ENCODE data around the gene RXRA. TPM values are rescaled to one million over a fixed set of nuclear protein-coding genes. Genes with fewer than 3 reads are reported as not detected.

The RXRA gene
- total RNA-seq, 1 donor from 2014 or later = 78.1 TPM

DNA sequence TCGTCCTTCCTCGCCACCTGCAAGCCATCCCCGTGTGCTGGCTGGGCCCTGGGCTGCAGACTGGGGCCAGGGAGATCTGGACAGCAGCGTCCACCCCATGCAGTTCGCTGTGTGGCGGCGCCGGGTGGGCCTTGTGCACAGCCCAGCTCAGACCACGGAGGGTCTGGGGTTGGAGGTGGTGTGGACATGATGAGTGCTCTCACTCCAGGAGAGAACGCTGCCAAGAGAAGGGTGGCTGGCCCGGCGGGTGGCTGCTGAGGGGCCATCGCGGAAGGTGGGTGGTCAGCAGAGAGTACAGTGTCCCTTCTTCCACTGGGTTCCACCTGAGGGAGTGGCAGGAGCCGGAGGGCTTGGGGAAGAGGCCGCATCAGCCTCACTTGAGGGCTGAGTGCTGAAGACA lies 44.4 kb downstream of the RXRA start:
- ATAC-seq = no peak
- DNase-seq (ENCODE audit: low spot score) = no peak
- intact Hi-C loops (cut with DNase I) = loop anchor here (5.0 kb wide), 1 partner anchor 198 kb away; no protein-coding TSS in a partner anchor

DNA sequence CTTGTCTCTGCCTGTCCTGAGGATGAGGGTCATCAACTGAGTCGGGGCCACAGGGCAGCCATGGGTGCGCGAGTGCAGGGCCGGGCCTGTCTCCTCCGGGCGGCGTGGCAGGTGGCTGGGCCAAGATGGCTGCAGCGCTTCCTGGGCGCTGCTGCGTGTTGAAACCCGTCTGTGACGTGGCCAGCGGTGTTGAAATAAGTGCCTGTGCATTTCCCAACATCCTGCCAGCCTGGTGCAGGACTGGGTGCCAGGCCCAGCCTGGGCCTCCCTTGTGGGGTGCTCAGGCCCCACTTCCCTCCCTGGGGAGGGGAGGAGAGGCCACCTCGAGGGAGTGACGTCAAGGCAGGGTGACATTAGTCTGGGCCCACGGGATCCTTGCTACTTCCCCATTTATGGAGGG lies 45.5 kb downstream of the RXRA start:
- intact Hi-C loops (cut with DNase I) = loop anchor here (5.0 kb wide), 1 partner anchor 199 kb away; no protein-coding TSS in a partner anchor
- ATAC-seq (peak; percentile 48), DNase-seq (ENCODE audit: low spot score) (peak; percentile 86)

DNA sequence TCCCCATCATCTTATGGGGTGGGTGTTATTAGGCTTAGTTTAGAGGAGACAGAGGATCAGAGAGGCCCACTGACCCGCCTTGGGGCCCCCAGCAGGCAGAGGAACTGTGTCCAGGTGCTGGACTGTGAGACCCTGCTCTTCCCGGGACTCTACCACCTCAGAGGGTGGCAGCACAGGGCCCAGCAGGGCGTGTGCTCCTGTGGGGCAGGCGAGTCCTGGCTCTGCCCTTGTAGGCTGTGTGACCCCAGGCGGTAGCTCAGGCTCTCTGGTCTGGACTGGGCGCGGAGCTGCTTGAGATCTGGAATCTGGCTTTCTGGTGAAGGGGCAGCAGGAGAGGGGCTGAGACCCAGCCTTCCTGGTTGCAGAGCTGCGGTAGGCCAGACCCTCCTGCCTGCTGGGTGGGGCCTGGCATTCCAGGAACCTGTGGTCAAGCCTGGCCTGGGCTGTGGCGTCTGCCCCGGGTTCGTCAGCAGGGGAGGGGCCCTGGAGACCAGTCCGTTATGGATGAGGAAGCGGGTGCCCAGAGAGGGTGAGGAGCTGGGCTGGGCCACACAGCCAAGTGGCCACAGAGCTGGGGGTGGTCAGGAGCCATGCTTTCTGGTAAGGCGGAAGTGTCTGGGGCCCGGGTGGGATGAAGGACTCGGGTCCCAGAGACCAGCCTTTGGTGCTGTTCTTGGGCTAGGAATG lies 46.5 kb downstream of the RXRA start:
- no peak for ATAC-seq
- intact Hi-C loops (cut with DNase I) = loop anchor here (5.0 kb wide), 1 partner anchor 200 kb away; no protein-coding TSS in a partner anchor

DNA sequence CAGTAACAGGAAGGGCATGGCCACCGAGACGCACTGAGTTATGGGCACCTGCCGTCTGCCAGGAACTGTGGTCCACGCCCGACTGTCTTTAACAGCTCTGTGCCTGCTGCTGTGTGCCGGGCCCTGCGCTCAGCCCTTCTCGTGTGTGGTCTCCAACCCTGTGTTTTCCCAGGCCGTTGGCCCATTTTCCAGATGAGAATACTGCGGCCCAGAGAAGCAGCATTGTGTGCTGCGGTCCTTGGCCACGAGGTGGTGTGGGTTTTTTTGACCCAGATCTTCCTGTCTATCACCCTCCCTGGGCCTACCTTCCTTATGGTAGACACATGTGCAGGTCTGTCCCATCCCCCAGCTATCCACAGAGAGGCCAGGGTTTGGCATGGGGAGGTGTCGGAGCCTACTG lies 47.0 kb downstream of the RXRA start:
- no peak for DNase-seq (ENCODE audit: low spot score)
- ATAC-seq = no peak
- intact Hi-C loops (cut with DNase I) = loop anchor here (5.0 kb wide), 1 partner anchor 201 kb away; no protein-coding TSS in a partner anchor

More for the DNA sequence above, 46.5 kb downstream of the RXRA start:
- no peak for DNase-seq (ENCODE audit: low spot score)

DNA sequence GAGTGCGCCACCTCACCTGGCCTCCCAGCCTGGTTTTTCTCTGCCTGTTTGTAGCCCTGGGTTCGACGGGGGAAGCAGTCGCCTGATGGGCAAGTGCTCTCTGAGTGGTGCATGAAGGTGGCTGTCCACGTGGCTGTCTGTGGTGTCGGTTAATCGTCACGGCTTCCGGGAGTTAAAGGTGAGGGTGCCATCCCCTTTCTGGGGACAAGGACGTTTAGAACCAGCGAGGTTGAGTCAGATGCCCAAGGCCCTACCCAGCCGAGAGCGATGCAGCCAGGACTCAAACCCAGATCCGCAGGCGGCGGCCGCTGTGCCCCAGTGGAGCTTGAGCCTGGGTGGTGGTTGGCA lies 47.7 kb downstream of the RXRA start:
- intact Hi-C loops (cut with DNase I) = loop anchor here (5.0 kb wide), 1 partner anchor 202 kb away; no protein-coding TSS in a partner anchor
- DNase-seq (ENCODE audit: low spot score) (no peak), ATAC-seq (no peak)

DNA sequence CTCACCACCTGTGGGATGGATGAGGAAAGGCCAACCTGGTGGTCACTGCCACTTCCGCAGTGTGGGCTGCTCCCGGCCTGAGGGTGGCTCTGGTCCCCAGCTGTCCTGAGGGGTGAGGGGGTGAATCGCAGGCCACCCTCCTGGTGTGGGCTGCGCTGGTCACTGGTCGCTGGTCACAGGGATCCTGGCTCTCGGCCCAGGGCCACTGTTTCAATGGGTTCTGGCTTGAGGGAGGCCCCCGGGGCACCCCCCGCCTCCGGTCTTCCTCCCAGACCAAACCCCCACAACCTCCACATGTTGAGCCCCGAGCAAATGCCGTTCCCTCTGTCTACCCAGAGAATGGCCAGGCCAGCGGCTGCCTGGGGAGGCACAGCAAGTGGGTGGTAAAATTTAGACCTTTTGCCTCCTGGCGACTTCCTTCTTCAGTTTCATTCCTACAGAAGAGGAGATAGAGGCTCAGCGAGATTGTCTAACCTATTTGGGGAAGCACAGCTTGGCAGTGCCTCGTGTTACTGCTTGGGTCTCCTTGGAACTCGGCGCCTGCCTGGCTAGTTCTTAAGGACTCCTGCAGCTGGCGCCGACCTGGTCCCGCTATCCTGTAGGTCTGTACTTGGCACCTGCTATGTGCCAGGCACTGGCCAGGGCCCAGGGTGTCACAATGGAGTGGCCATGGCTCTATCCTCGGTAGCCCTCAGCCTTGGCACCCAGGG lies 48.2 kb downstream of the RXRA start:
- intact Hi-C loops (cut with DNase I) = loop anchor here (5.0 kb wide), 1 partner anchor 202 kb away; no protein-coding TSS in a partner anchor
- ATAC-seq (no peak), DNase-seq (ENCODE audit: low spot score) (no peak)

DNA sequence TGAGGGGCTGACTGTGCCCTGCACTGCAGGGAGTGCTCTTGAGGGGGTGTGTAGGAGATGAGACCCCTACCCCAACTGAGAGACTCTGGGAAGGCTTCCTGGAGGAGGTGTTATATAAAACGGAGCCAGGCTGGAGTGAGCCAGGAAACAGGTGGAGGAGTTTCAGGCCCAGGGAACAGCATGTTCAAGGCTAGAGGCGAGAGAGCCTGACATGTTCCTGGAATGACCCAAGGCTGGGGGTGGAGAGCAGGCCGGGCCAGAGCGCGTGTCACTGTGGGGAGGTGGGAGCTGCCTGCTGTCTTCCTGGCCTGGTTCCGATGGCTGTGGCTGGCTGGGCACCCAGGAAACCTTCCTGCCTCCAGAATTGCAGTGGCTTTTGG lies 48.7 kb downstream of the RXRA start:
- intact Hi-C loops (cut with DNase I) = no loop called here
- no peak for DNase-seq (ENCODE audit: low spot score)
- peak; percentile 27 for ATAC-seq

DNA sequence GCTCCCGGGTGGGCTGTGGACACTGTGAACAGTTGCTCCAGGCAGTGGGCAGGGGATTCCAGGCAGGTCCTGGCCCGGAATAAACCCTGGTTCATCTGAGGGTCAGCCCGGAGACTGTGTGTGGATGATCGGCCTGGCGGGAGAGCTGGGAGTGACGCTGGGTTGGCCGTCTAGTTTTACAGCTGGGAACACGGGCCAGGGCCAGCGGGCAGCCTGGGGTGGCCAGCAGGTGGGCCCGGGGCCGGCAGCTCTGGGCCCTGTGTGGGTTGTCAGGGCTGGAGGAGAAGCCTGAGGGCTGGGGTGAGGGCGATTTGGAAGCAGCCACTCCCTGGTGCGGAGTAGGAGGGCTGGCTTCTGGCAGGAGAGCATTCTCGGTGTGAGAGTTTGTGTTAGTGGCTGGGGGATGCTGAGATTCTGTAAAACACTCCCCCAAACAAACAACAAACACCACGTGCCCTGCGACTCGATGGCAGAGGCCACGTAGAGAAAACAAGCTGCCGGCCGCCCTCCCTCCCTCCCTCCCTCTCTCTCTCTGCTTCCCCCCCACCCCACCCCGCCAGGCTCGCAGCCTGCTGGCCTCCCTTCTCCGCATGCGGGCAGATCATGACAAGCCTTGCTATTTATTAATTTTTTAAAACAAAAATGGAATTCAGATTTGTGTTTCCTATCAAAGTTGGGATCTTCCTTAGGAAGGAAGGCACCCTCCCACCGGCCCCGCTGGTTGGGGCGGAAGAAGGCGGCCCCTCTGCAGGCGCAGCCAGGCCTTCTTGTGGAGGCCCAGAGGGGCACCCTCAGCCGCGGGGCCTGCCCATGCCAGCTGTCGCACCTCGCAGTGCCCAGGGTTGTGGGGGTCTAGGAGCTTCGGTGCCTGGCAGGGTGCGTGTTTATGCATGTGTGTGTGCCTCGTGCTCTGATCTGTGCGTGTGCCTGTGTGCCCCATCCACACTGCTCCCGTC lies 49.5 kb downstream of the RXRA start:
- peak; percentile 59 for ATAC-seq
- intact Hi-C loops (cut with DNase I) = no loop called here
- no peak for DNase-seq (ENCODE audit: low spot score)

DNA sequence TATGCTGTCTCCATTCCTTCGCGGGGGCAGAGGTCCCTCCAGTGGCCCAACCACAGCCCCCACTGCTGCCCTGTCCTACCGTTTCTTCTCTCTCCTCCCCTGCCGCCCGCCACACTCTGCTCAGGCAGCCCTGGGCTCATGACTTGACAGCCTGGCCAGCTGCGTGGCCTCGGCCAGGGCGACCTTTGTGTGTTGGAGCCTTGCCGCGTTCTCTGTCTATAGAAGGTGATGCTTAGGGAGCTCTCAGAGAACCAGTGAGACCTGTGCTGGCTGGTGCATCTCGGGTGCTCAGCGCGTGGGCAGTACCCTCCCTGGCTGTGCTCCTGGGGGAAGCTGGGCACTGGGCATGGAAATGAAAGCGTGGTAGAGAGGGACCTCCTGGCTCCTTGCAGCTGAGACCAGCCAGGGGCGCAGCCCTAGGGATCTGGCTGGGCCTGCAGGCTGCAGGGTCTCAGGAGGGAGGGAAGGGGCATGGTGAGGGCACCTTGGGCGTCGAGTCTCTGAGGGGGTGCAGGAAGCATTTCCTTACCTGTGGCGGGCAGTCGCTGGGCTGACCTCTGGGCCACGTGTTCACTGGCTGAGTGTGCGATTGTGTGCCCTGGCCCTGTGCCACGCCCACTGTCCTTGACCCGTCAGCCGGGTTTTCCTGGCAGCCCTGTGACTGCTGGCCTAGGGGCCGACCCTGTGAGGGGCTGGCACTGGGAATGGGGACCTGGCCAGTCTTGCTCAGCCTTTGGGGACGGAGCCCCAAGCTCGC lies 50.3 kb downstream of the RXRA start:
- intact Hi-C loops (cut with DNase I) = no loop called here
- ATAC-seq = peak; percentile 0
- no peak for DNase-seq (ENCODE audit: low spot score)

DNA sequence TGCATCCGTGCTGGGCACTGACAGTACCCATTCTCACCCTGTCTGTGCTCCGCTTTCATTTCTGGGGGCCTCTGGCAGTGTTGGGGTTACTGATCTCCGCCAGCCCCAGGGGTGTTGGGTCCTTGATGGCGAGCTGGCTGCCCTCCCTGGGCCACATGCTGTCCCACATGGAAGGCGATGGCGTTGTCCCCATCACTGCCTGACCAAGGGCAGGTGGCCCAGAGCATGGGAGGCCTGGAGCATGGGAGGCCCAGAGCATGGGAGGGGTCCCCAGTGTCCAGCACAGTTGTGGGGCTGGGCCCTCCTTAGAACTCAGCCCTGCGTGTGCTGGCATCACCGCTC lies 50.9 kb downstream of the RXRA start:
- no peak for ATAC-seq
- intact Hi-C loops (cut with DNase I) = no loop called here
- DNase-seq (ENCODE audit: low spot score) = no peak

DNA sequence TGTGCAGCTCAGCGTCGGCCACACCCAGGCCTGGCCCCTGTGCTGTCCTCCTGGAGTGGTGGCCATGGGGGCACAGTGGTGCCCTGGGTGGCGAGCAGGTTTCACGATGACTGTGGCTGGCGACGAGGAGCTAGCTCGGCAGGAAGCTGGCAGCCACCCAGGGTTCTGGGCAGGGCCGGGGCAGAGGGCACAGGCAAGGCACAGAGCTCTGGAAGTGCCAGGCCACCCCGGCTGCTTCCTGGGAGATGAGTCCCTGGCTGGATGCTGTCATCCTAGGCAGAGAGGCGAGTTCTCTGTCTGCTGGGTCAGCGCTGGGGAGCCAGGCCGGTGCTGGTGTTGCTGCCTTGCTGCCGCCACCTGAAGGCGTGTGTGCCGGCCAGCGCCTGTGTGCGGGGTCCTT lies 51.7 kb downstream of the RXRA start:
- intact Hi-C loops (cut with DNase I) = no loop called here
- DNase-seq (ENCODE audit: low spot score) (peak; percentile 82), ATAC-seq (no peak)

DNA sequence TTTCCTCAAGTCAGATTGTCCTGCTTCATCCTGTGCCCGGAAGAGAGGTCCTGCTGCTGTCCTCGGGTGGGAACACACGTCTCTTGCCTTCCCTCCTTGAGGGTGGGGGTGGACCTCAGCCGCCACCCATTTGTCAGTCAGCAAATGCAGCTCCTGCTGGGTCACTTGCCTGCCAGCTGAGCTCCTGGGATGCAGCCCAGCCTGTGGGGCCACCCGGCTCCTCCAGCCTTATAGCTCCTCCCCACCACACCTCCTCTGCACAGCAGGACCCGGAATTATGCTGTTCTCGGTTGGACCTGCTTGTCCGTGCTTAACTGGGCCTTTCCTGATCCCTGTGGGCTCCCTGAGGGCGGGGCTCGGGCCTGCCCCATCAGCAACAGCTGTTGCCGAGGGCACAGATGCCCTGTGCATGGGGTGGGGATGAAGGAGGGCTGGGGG lies 52.7 kb downstream of the RXRA start:
- ATAC-seq (no peak), DNase-seq (ENCODE audit: low spot score) (no peak)
- intact Hi-C loops (cut with DNase I) = no loop called here

DNA sequence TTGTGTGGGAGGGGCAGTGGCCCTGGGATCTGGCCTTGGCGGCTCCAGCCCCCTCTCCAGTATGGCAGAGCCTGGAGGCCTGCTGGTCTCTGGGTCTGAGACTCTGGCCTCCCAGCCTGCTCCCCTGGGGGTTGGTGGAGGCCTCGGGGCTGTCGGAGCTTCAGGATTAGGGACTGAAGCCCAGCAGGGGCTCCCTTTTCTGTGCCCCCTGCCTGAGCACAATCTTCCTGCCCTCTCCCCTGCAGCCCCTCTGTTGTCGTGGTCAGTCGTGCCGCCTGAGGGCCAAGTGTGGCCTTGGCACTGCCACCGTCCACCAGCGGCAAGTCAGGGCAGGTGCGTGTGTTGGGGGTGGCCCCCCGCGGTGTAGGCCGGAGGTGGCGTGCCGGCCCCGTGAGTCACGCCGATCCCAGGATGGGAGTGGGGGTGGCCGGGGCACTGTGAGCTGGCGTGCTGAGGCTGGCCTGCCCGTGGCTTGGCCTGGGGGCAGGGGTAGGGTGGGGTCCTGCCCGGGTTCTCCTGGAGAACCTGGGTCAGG lies 53.6 kb downstream of the RXRA start:
- DNase-seq (ENCODE audit: low spot score) (no peak), ATAC-seq (no peak)
- intact Hi-C loops (cut with DNase I) = loop anchor here (2.0 kb wide), 1 partner anchor 57 kb away; no protein-coding TSS in a partner anchor

DNA sequence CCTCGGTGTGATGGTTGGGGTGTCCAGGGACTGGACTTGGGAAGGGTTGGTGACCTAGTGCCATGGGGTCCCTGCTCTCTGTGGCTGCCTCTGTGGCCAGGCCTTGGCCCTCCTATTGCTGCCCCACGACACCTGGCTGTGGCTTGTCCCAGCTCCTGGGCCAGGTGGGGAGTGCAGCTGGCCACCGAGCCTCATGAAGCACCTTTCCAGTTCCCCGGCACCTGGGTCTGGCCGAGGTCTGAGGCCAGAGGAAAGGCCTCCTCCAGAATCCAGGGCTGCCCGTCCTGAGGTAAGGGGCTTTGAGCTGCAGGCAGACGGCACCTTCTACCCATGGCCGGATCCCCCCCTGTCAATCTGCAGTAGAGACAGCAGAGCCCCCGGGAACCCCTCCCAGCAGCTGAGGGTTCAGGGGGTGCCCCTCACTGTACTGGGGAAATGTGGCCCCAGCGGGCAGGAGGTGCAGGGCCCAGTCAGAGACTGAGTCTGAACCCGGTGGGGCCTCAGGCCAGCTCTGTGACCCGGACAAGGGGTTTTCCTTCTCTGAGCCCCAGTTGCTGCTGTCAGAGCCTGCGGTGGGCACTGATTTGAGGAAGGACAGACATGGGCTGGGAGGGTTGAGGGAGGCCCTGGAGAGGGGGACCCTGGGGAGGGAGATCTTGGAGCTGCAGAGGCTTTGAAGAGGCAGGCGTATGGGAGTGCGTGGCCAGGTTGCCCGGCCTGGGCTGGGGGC lies 54.5 kb downstream of the RXRA start:
- ATAC-seq (no peak), DNase-seq (ENCODE audit: low spot score) (no peak)
- intact Hi-C loops (cut with DNase I) = loop anchor here (2.0 kb wide), 1 partner anchor 58 kb away; no protein-coding TSS in a partner anchor

DNA sequence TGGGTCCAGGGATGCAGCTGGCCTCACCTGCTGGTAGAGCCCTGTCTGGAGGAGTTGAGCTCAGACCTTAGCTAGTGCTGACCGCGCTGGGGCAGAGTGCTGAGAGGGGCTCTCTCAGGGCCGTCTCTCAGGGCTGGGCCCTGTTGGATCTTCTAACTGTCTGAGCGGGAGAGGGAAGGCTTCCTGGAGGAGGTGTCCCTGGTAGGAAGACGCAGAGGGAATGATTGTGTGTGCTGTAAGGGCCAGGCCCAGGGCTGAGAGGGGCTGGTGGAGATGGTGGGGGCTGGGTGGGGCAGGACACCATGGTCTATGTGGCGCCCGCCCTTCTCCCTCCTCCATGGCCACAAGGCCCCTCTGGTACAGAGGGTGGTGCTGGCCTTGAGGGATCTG lies 55.0 kb downstream of the RXRA start:
- DNase-seq (ENCODE audit: low spot score) (no peak), ATAC-seq (no peak)
- intact Hi-C loops (cut with DNase I) = loop anchor here (2.0 kb wide), 1 partner anchor 58 kb away; no protein-coding TSS in a partner anchor

DNA sequence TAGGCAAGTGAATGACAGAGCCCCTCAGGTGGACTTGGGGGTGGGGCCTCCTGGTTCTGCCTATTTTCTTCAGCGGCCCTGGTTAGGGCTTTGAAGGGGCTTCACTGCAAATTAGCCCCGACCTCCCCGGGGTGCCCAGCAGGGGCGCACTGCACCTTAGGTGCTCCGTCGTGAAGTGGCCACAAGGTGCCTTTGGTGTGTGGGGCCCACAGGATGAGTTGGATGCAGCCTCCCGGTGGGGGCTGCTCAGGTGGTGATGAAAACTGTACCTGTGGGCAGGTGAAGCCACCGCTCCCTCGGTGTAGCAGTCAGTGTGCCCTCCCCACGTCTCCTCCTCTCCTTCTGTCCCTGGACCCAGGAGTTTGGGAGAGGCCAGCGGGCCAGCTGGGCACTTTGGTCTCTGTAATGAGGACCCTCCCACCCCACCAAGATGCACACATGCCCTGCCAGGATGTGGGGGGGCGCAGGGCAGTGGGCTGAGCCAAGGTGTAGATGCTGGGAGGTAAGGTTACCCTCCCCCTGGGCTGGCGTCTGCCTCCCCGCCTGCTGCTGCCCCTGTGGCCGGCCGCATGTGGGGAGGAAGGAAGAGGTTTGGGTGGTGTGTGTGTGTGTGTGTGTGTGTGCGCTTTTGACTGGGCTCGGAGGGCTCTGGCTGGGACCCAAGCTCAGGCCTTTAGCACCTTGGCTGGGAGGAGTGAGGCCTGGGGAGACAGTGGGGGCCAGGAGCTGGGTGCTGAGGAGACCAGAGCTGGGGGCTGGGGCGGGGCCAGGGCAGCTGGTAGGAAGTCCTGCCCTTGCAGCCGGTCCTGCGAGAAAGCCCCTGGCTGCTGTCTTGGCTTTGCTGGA lies 55.6 kb downstream of the RXRA start:
- DNase-seq (ENCODE audit: low spot score) (no peak), ATAC-seq (peak; percentile 2)
- intact Hi-C loops (cut with DNase I) = loop anchor here (2.0 kb wide), 1 partner anchor 59 kb away; no protein-coding TSS in a partner anchor

DNA sequence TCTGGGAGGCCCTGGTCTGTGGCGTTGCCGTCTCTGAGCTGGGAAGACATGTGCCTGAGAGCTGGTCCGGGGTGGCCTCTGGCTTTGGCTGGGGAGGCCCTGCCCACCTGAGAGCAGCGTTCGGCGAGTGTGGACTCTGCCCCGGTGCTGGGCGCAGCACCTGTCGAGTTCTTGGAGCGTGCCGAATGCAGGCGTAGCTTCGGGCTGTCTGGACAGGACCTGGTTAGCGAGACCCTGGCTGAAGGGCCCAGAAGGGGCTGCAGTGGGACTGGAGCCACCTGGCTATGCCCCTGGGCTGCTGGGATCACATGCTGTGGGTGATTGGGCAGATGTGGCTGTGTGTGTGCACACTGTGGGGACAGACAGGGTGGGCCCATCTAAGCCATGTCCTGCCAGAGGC lies 56.5 kb downstream of the RXRA start:
- DNase-seq (ENCODE audit: low spot score) (no peak), ATAC-seq (no peak)
- intact Hi-C loops (cut with DNase I) = no loop called here
